KMS-11 (cell line): ENCODE data around the gene MACROD2.
"Not testable (repeated sequence)": the region's sequence is repeated elsewhere in the genome, so short reads cannot be mapped to it uniquely, and the experiment has no call there.

ENCODE experiments used
- H2AFZ ChIP-seq: fragments of 200-600 bp; sonication (generic); 2 replicates; pipeline ENCODE4 v1.6.1; 2016; ENCODE audit warnings: antibody characterized with exemption, mixed run types, low read depth
- H3K27ac ChIP-seq: fragments of 200-600 bp; sonication (generic); 2 replicates; pipeline ENCODE4 v1.6.1; 2016; ENCODE audit warnings: mild to moderate bottlenecking, mixed run types
- H3K27me3 ChIP-seq: fragments of 200-600 bp; sonication (generic); 2 replicates; pipeline ENCODE4 v1.6.1; 2017; ENCODE audit warnings: mild to moderate bottlenecking, low read depth, mixed run types, moderate library complexity; ENCODE audit not compliant: insufficient read depth
- H3K36me3 ChIP-seq: fragments of 200-600 bp; sonication (generic); 2 replicates; pipeline ENCODE4 v1.6.1; 2017; ENCODE audit warnings: mild to moderate bottlenecking, mixed run types; ENCODE audit not compliant: insufficient read depth
- H3K4me1 ChIP-seq: fragments of 200-600 bp; sonication (generic); 2 replicates; pipeline ENCODE4 v1.6.1; 2016; ENCODE audit warnings: mild to moderate bottlenecking, low read depth, mixed run types; ENCODE audit not compliant: poor library complexity, severe bottlenecking
- H3K4me2 ChIP-seq: fragments of 200-600 bp; sonication (generic); 2 replicates; pipeline ENCODE4 v1.7.0; 2016; ENCODE audit warnings: mild to moderate bottlenecking, mixed run types
- H3K4me3 ChIP-seq: fragments of 200-600 bp; sonication (generic); IDR thresholded peaks from 2 replicates; pipeline ENCODE4 v1.6.1; 2017; ENCODE audit warnings: low read depth, low read length, mixed read lengths; ENCODE audit not compliant: insufficient read depth
- H3K79me2 ChIP-seq: fragments of 200-600 bp; sonication (generic); 2 replicates; pipeline ENCODE4 v1.6.1; 2016; ENCODE audit warnings: low read depth, mixed run types; ENCODE audit not compliant: insufficient read depth
- H3K9ac ChIP-seq: fragments of 200-600 bp; sonication (generic); 2 replicates; pipeline ENCODE4 v1.6.1; 2016; ENCODE audit warnings: mild to moderate bottlenecking, mixed run types
- H4K20me1 ChIP-seq: fragments of 200-600 bp; sonication (generic); 2 replicates; pipeline ENCODE4 v1.6.1; 2016; ENCODE audit warnings: mild to moderate bottlenecking, mixed run types; ENCODE audit not compliant: insufficient read depth
- TF ChIP-seq, protein P1 (sequence below): fragments of 200-600 bp; sonication (generic); conservative IDR thresholded peaks from 2 replicates; pipeline ENCODE4 v1.6.1; 2017; ENCODE audit warnings: low read depth, mild to moderate bottlenecking, antibody characterized with exemption, low read length, moderate library complexity, mixed read lengths

MACROD2 gene

GRCh38 chr20:14223806-14224205 lies 228.5 kb downstream of the MACROD2 start:
- Histone ChIP-seq H3K9ac (no peak overlapping the region), H3K79me2 (no peaks in the 10 kb centered on the region), H2AFZ (no peak overlapping the region), H3K27ac (no peak overlapping the region), H3K4me3 (no peak overlapping the region), H4K20me1 (no peaks in the 10 kb centered on the region), H3K27me3 (no peaks in the 10 kb centered on the region), H3K4me2 (no peak overlapping the region), H3K36me3 (no peaks in the 10 kb centered on the region), H3K4me1 (no peaks in the 10 kb centered on the region)
- TF ChIP-seq, protein P1, sequence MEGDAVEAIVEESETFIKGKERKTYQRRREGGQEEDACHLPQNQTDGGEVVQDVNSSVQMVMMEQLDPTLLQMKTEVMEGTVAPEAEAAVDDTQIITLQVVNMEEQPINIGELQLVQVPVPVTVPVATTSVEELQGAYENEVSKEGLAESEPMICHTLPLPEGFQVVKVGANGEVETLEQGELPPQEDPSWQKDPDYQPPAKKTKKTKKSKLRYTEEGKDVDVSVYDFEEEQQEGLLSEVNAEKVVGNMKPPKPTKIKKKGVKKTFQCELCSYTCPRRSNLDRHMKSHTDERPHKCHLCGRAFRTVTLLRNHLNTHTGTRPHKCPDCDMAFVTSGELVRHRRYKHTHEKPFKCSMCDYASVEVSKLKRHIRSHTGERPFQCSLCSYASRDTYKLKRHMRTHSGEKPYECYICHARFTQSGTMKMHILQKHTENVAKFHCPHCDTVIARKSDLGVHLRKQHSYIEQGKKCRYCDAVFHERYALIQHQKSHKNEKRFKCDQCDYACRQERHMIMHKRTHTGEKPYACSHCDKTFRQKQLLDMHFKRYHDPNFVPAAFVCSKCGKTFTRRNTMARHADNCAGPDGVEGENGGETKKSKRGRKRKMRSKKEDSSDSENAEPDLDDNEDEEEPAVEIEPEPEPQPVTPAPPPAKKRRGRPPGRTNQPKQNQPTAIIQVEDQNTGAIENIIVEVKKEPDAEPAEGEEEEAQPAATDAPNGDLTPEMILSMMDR: no peak

GRCh38 chr20:14226051-14227049 lies 231.0 kb downstream of the MACROD2 start:
- H3K9ac ChIP-seq, H3K36me3 ChIP-seq, H3K4me2 ChIP-seq, H3K79me2 ChIP-seq, H3K27me3 ChIP-seq, H2AFZ ChIP-seq, H3K4me1 ChIP-seq, H3K27ac ChIP-seq, H4K20me1 ChIP-seq, H3K4me3 ChIP-seq: not testable (repeated sequence)

GRCh38 chr20:14232650-14233049 lies 237.3 kb downstream of the MACROD2 start:
- no peak overlapping the region for H3K4me3 ChIP-seq
- H3K4me1 ChIP-seq: no peaks in the 10 kb centered on the region
- H3K36me3 ChIP-seq: no peaks in the 10 kb centered on the region
- no peak overlapping the region for H2AFZ ChIP-seq
- no peak overlapping the region; the same call in 1 of the 2 replicates for H3K27ac ChIP-seq
- H4K20me1 ChIP-seq: no peaks in the 10 kb centered on the region
- no peaks in the 10 kb centered on the region for H3K79me2 ChIP-seq
- H3K4me2 ChIP-seq: no peak overlapping the region
- H3K27me3 ChIP-seq: no peaks in the 10 kb centered on the region
- TF ChIP-seq, protein P1: no peak
- no peak overlapping the region for H3K9ac ChIP-seq

- H3K4me3 ChIP-seq: no peak overlapping the region
- H3K4me1 ChIP-seq: no peaks in the 10 kb centered on the region
- TF ChIP-seq, protein P1: no peak
- no peaks in the 10 kb centered on the region for H3K27me3 ChIP-seq
- no peaks in the 10 kb centered on the region for H3K36me3 ChIP-seq
- no peaks in the 10 kb centered on the region for H4K20me1 ChIP-seq
- H3K27ac ChIP-seq: no peak overlapping the region
- H3K9ac ChIP-seq: no peak overlapping the region
- no peak overlapping the region for H2AFZ ChIP-seq
- H3K4me2 ChIP-seq: no peak overlapping the region
- no peaks in the 10 kb centered on the region for H3K79me2 ChIP-seq
Observed at GRCh38 chr20:14234666-14235295, 239.5 kb downstream of the MACROD2 start.
